Activated CD4-positive, alpha-beta T cell treated with anti-CD3 and anti-CD28 coated beads, Interleukin-2, Interleukin-4, amounts not matched to agents 100 ng/mL and 50 ng/mL, durations not matched to agents 16 hours and 8 hours (primary cell): ENCODE results near the gene MED13.
"Not testable (repeated sequence)": the region's sequence is repeated elsewhere in the genome, so short reads cannot be mapped to it uniquely, and the experiment has no call there.

Experiments
- DNase-seq: peaks from one replicate; pipeline ENCODE4 v3.0.0-alpha.2; 2020; ENCODE audit warnings: low spot score

Gene MED13

DNA sequence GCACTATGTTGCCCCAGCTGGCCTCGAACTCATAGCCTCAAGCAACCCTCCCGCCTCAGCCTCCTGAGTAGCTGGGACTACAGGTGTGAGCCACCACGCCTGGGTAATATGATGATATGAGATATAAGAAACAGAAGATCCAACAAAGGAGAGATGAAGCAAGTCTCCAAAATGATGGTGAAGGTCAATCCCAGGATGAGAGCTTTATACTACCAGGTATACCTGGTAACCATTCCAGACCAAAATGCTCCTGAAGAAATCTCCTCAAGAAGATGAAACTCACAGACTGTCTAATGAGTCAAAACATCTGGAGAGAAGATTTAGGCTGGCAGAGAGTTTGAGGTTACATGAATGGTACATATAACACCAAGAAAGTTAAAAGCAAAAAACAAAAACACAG lies 161.8 kb downstream of the MED13 start:
- no peak for DNase-seq

GRCh38 chr17:61897548-61898180 lies 167.4 kb downstream of the MED13 start:
- DNase-seq, result no peak

DNA sequence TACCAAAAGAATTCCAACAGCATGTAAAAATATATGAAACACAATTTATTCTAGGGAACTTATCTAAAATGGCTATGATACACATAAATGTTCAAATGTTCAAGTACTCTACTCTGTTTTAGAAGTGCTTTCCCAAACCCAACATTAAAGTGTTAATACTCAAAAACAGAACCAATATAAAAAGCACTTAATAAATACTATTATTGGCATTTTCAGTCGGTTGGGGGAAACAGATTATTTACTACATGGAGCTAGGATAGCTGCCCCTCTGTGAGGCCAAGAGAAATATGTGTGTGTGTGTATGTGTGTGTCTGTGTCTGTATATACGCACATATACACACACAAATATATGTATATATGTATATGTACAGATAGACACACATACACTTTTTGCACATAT lies 169.7 kb downstream of the MED13 start:
- no peak for DNase-seq

- not testable (repeated sequence) for DNase-seq
These were observed 170.8 kb downstream of the MED13 start for GRCh38 chr17:61894310-61894709.
